HepG2 (cell line): ENCODE data around the gene CDYL. TPM values are rescaled to one million over a fixed set of nuclear protein-coding genes. Genes with fewer than 3 reads are reported as not detected.

Source experiments
- ATAC-seq: fragments of 200-7000 bp; cut with Tn5 transposase; 3 replicates; pipeline ENCODE4 v1.9.1; 2020; ENCODE audit warnings: mild to moderate bottlenecking, moderate library complexity
- BruUV-seq: library from RNA; stranded (reverse); fragments of 400-500 nt; replicated peaks from 2 replicates; lab custom pipeline; 2021; lab: Mats Ljungman, UMichigan
- CTCF ChIA-PET: fragments of 300-600 bp; formaldehyde crosslinking; extraction: SDS; loops from one replicate; lab custom pipeline; 2021; ENCODE audit warnings: low total read pairs, inconsistent platforms, low intra/inter-chr PET ratio; lab: Yijun Ruan, JAX
- POLR2A ChIA-PET: fragments of 350-600 bp; sonication (Branson Sonifier 250); formaldehyde crosslinking; loops from one replicate; lab custom pipeline; 2020; ENCODE audit warnings: antibody characterized with exemption, inconsistent platforms; lab: Yijun Ruan, JAX
- DNase-seq: peaks from one replicate; pipeline ENCODE4 v3.0.0-alpha.2; 2015; ENCODE audit warnings: low spot score
- FAIRE-seq: peaks from 3 replicates; lab custom pipeline; 2011; peaks lifted over from hg19 to GRCh38; lab: Jason Lieb, UNC
- H2AFZ ChIP-seq: one replicate; pipeline ENCODE4 v1.6.1; 2011; ENCODE audit warnings: low read length, inconsistent platforms
- H3K27ac ChIP-seq: fragments of 300-600 bp; 3 replicates; pipeline ENCODE4 v1.8.0; 2011; ENCODE audit warnings: mixed run types, mild to moderate bottlenecking, mixed read lengths, low read length, inconsistent platforms; ENCODE audit not compliant: insufficient read depth; ENCODE audit errors: extremely low read length
- H3K27me3 ChIP-seq, 2 experiments: fragments of 200-600 bp in 1 of 2; 2 replicates in 1 of 2; 3 replicates in 1 of 2; pipeline versions ENCODE4 v1.6.0 to v1.8.0; 2011; ENCODE audit warnings: low read length in 2 of 2, mild to moderate bottlenecking in 2 of 2, moderate library complexity in 2 of 2, inconsistent platforms in 1 of 2; ENCODE audit not compliant: insufficient read depth in 2 of 2, control insufficient read depth in 1 of 2
- H3K36me3 ChIP-seq, 2 experiments: fragments of 200-600 bp in 1 of 2; replicated peaks in 1 of 2; 2 replicates in 1 of 2; 3 replicates in 1 of 2; pipeline versions ENCODE4 v1.5.1 to v1.8.0; 2011; ENCODE audit warnings: low read length in 2 of 2, inconsistent platforms in 1 of 2; ENCODE audit not compliant: insufficient read depth in 2 of 2, control insufficient read depth in 1 of 2
- H3K4me1 ChIP-seq: 2 replicates; pipeline ENCODE4 v1.5.1; 2012; ENCODE audit warnings: low read length, inconsistent platforms; ENCODE audit not compliant: insufficient read depth
- H3K4me2 ChIP-seq: 2 replicates; pipeline ENCODE4 v1.6.0; 2011; ENCODE audit warnings: low read depth, low read length, inconsistent platforms
- H3K4me3 ChIP-seq, 3 experiments: fragments of 200-600 bp in 1 of 3; sonication (generic), shearing (Covaris generic) in 1 of 3; replicated peaks in 1 of 3; 2 replicates each; pipeline ENCODE4 v1.5.1; 2011 to 2016; ENCODE audit warnings: low read length in 3 of 3, inconsistent platforms in 2 of 3, low read depth in 2 of 3, mild to moderate bottlenecking in 2 of 3, control low read depth in 1 of 3, mixed read lengths in 1 of 3; ENCODE audit not compliant: insufficient read depth in 1 of 3
- H3K79me2 ChIP-seq: one replicate; pipeline ENCODE4 v1.6.1; 2011; ENCODE audit warnings: low read length, inconsistent platforms; ENCODE audit not compliant: insufficient read depth
- H3K9ac ChIP-seq: 2 replicates; pipeline ENCODE4 v1.6.0; 2011; ENCODE audit warnings: mild to moderate bottlenecking, low read depth, low read length, inconsistent platforms; ENCODE audit not compliant: insufficient read depth
- H3K9me3 ChIP-seq: 2 replicates; pipeline ENCODE4 v1.5.1; 2012; ENCODE audit warnings: mild to moderate bottlenecking, low read length
- H4K20me1 ChIP-seq: 2 replicates; pipeline ENCODE4 v1.6.0; 2011; ENCODE audit warnings: inconsistent platforms, mild to moderate bottlenecking, low read length, moderate library complexity; ENCODE audit not compliant: insufficient read depth
- BCL6 ChIP-seq: IDR thresholded peaks from 2 replicates; pipeline ENCODE4 v1.6.1; 2016; ENCODE audit warnings: missing genetic modification reagents, missing compliant biosample characterization
- CCAR2 ChIP-seq: fragments of 200-400 bp; formaldehyde crosslinking; optimal IDR thresholded peaks from 2 replicates; pipeline ENCODE3; 2018; ENCODE audit warnings: low read depth, mild to moderate bottlenecking, low read length, moderate library complexity
- KLF9 ChIP-seq: IDR thresholded peaks from 2 replicates; pipeline ENCODE4 v1.6.1; 2016; ENCODE audit warnings: low read depth
- PAF1 ChIP-seq: IDR thresholded peaks from 2 replicates; pipeline ENCODE4 v1.6.1; 2016; ENCODE audit warnings: missing genetic modification reagents, missing compliant biosample characterization
- XBP1 ChIP-seq: sonication (generic); formaldehyde crosslinking; IDR thresholded peaks from 2 replicates; pipeline ENCODE4 v1.5.0; 2020; ENCODE audit warnings: missing genetic modification reagents
- ZBTB21 ChIP-seq: sonication (generic); formaldehyde crosslinking; IDR thresholded peaks from 2 replicates; pipeline ENCODE4 v1.4.0; 2020; ENCODE audit warnings: missing genetic modification reagents
- ZFP62 ChIP-seq: sonication (generic); formaldehyde crosslinking; IDR thresholded peaks from 2 replicates; pipeline ENCODE4 v1.4.0; 2020; ENCODE audit warnings: missing genetic modification reagents
- ZNF253 ChIP-seq: sonication (generic); formaldehyde crosslinking; IDR thresholded peaks from 2 replicates; pipeline ENCODE4 v1.8.0; 2022; ENCODE audit warnings: mild to moderate bottlenecking, missing genetic modification reagents, borderline replicate concordance
- ZNF546 ChIP-seq: sonication (generic); formaldehyde crosslinking; conservative IDR thresholded peaks from 2 replicates; pipeline ENCODE4 v1.8.1; 2023; ENCODE audit warnings: mild to moderate bottlenecking, missing genetic modification reagents
- WGBS: methylation state at CpG from one replicate; pipeline ENCODE4 v1.1.6; 2017; ENCODE audit warnings: low lambda C conversion rate; 5-methylcytosine and 5-hydroxymethylcytosine counted together
- in situ Hi-C: cut with HindIII; loops from 2 replicates; pipeline ENCODE4 v1.10.0; 2017; ENCODE audit warnings: low pct_unique_long_range_greater_than_20kb; ENCODE audit not compliant: extremely low pct_ligation_motif_present
- intact Hi-C: fragments of 100-400 bp; cut with micrococcal nuclease; formaldehyde crosslinking; loops from one replicate; pipeline ENCODE4 v1.10.0; 2022; ENCODE audit not compliant: unreplicated experiment
- polyA plus RNA-seq, 8 experiments: library from polyadenylated mRNA; depleted of rRNA in 3 of 8; stranded (reverse) in 7 of 8; unstranded in 1 of 8; fragments of >200 nt; fragmentation: Illumina TruSeq in 4 of 8; extraction: Trizol in 4 of 8; gene quantifications; 2 replicates each; pipeline versions ENCODE4 v1.2.1 to v1.2.3, GENCODE V29; 2011 to 2016; ENCODE audit warnings: low read depth in 4 of 8, missing spikeins in 1 of 8, mixed read lengths in 1 of 8; ENCODE audit not compliant: insufficient read depth in 1 of 8
- total RNA-seq, 5 experiments: library from RNA; depleted of rRNA; stranded (reverse); fragments of >200 nt; fragmentation: Illumina TruSeq; extraction: Trizol; gene quantifications; 2 replicates each; pipeline ENCODE4 v1.2.3, GENCODE V29; 2016; ENCODE audit warnings: low read depth in 1 of 5
- TF ChIP-seq, protein P1 (sequence below): IDR thresholded peaks from 2 replicates; pipeline ENCODE4 v1.6.1; 2016; ENCODE audit warnings: low read depth
- TF ChIP-seq, protein P2 (sequence below): IDR thresholded peaks from 2 replicates; pipeline ENCODE4 v1.6.1; 2018; ENCODE audit warnings: missing genetic modification reagents, mild to moderate bottlenecking, missing compliant biosample characterization
- TF ChIP-seq, protein P3 (sequence below): sonication (generic); formaldehyde crosslinking; IDR thresholded peaks from 2 replicates; pipeline ENCODE4 v1.4.0; 2020; ENCODE audit warnings: mild to moderate bottlenecking, missing genetic modification reagents
- TF ChIP-seq, protein P4 (sequence below): sonication (generic); formaldehyde crosslinking; IDR thresholded peaks from 2 replicates; pipeline ENCODE4 v1.4.0; 2020; ENCODE audit warnings: missing genetic modification reagents

The CDYL gene
- total and polyA plus RNA-seq, 2 of the 13 experiments (the other 11 are each of a cell fraction or from before 2014, with no cell fraction given) = 22.8 to 105 TPM

DNA sequence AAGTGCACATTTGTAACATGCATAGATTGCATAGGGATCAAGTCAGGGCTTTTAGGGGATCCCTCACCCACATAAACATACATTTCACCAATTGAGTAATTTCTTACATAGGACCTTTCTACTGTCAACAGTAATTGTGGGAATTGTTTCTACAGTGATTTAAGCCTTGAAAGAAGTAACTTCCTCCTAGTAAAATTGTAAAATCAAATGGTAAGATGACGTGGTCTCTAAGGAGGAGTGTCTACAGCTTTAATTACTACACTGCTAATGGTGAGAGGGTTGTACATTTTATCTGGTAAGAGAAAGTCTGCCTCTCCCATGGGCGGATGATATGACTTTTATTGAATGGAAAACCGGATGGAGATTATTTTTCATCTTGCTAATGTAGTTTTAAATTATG is 129.6 kb downstream of the CDYL start:
- H3K27ac ChIP-seq = no peak overlapping the region
- ChIA-PET CTCF (no interaction called here), POLR2A (no interaction called here)
- 0 out of 2 replicates have a peak, but pooled peaks cover 4% of the 10 kb centered on the region for H3K4me1 ChIP-seq
- no peak for FAIRE-seq
- BruUV-seq = no TSS peak
- no peak for ATAC-seq
- H4K20me1 ChIP-seq = no peaks in the 10 kb centered on the region; the same call in 1 of the 2 replicates
- intact Hi-C loops (no loop called here), in situ Hi-C loops (no loop called here)
- H3K79me2 ChIP-seq = peaks cover 2% of the 10 kb centered on the region
- H3K36me3 ChIP-seq = peaks cover 5 to 25% of the 10 kb centered on the region in 2 experiments; a peak in 4 of 5 replicates
- no peak for DNase-seq
- no peaks in the 10 kb centered on the region for H3K27me3 ChIP-seq
- H3K4me2 ChIP-seq = no peak overlapping the region
- no peak overlapping the region for H2AFZ ChIP-seq
- no peaks in the 10 kb centered on the region for H3K9me3 ChIP-seq
- H3K4me3 ChIP-seq = no peak overlapping the region
- TF ChIP-seq ZBTB21 (CRISPR knock-in tag) = no peak
- no peak for TF ChIP-seq XBP1 (CRISPR knock-in tag)
- TF ChIP-seq, protein P1, sequence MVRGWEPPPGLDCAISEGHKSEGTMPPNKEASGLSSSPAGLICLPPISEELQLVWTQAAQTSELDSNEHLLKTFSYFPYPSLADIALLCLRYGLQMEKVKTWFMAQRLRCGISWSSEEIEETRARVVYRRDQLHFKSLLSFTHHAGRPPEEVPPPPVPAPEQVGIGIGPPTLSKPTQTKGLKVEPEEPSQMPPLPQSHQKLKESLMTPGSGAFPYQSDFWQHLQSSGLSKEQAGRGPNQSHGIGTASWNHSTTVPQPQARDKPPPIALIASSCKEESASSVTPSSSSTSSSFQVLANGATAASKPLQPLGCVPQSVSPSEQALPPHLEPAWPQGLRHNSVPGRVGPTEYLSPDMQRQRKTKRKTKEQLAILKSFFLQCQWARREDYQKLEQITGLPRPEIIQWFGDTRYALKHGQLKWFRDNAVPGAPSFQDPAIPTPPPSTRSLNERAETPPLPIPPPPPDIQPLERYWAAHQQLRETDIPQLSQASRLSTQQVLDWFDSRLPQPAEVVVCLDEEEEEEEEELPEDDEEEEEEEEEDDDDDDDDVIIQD = no peak
- TF ChIP-seq, protein P2, sequence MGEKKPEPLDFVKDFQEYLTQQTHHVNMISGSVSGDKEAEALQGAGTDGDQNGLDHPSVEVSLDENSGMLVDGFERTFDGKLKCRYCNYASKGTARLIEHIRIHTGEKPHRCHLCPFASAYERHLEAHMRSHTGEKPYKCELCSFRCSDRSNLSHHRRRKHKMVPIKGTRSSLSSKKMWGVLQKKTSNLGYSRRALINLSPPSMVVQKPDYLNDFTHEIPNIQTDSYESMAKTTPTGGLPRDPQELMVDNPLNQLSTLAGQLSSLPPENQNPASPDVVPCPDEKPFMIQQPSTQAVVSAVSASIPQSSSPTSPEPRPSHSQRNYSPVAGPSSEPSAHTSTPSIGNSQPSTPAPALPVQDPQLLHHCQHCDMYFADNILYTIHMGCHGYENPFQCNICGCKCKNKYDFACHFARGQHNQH (CRISPR knock-in tag) = no peak
- no peak for TF ChIP-seq ZNF546 (CRISPR knock-in tag)
- no peak for TF ChIP-seq ZNF253
- TF ChIP-seq, protein P3, sequence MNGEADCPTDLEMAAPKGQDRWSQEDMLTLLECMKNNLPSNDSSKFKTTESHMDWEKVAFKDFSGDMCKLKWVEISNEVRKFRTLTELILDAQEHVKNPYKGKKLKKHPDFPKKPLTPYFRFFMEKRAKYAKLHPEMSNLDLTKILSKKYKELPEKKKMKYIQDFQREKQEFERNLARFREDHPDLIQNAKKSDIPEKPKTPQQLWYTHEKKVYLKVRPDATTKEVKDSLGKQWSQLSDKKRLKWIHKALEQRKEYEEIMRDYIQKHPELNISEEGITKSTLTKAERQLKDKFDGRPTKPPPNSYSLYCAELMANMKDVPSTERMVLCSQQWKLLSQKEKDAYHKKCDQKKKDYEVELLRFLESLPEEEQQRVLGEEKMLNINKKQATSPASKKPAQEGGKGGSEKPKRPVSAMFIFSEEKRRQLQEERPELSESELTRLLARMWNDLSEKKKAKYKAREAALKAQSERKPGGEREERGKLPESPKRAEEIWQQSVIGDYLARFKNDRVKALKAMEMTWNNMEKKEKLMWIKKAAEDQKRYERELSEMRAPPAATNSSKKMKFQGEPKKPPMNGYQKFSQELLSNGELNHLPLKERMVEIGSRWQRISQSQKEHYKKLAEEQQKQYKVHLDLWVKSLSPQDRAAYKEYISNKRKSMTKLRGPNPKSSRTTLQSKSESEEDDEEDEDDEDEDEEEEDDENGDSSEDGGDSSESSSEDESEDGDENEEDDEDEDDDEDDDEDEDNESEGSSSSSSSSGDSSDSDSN (CRISPR knock-in tag) = no peak
- TF ChIP-seq KLF9 (CRISPR knock-in tag) = no peak
- no peak for TF ChIP-seq ZFP62 (CRISPR knock-in tag)
- TF ChIP-seq, protein P4, sequence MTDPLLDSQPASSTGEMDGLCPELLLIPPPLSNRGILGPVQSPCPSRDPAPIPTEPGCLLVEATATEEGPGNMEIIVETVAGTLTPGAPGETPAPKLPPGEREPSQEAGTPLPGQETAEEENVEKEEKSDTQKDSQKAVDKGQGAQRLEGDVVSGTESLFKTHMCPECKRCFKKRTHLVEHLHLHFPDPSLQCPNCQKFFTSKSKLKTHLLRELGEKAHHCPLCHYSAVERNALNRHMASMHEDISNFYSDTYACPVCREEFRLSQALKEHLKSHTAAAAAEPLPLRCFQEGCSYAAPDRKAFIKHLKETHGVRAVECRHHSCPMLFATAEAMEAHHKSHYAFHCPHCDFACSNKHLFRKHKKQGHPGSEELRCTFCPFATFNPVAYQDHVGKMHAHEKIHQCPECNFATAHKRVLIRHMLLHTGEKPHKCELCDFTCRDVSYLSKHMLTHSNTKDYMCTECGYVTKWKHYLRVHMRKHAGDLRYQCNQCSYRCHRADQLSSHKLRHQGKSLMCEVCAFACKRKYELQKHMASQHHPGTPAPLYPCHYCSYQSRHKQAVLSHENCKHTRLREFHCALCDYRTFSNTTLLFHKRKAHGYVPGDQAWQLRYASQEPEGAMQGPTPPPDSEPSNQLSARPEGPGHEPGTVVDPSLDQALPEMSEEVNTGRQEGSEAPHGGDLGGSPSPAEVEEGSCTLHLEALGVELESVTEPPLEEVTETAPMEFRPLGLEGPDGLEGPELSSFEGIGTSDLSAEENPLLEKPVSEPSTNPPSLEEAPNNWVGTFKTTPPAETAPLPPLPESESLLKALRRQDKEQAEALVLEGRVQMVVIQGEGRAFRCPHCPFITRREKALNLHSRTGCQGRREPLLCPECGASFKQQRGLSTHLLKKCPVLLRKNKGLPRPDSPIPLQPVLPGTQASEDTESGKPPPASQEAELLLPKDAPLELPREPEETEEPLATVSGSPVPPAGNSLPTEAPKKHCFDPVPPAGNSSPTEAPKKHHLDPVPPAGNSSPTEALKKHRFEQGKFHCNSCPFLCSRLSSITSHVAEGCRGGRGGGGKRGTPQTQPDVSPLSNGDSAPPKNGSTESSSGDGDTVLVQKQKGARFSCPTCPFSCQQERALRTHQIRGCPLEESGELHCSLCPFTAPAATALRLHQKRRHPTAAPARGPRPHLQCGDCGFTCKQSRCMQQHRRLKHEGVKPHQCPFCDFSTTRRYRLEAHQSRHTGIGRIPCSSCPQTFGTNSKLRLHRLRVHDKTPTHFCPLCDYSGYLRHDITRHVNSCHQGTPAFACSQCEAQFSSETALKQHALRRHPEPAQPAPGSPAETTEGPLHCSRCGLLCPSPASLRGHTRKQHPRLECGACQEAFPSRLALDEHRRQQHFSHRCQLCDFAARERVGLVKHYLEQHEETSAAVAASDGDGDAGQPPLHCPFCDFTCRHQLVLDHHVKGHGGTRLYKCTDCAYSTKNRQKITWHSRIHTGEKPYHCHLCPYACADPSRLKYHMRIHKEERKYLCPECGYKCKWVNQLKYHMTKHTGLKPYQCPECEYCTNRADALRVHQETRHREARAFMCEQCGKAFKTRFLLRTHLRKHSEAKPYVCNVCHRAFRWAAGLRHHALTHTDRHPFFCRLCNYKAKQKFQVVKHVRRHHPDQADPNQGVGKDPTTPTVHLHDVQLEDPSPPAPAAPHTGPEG (CRISPR knock-in tag) = no peak
- no peak for TF ChIP-seq CCAR2
- TF ChIP-seq PAF1 (CRISPR knock-in tag) = no peak
- no peak for TF ChIP-seq BCL6 (CRISPR knock-in tag)
- 96% methylated on average over 3 of the region's 3 CpGs for WGBS
- no peak overlapping the region for H3K9ac ChIP-seq
